ENCODE results near the gene GABBR1. TPM values are rescaled to one million over a fixed set of nuclear protein-coding genes. Genes with fewer than 3 reads are reported as not detected.

Gene GABBR1
- total and polyA plus RNA-seq, 2 donors (not counting 1 experiment from before 2014, with no cell fraction given): 198 to 241 TPM

- no peak for ATAC-seq (ENCODE audit: low read depth)
Observed at GRCh38 chr6:29590218-29590808, 42.7 kb downstream of the GABBR1 start.

GRCh38 chr6:29589423-29590048 lies 43.4 kb downstream of the GABBR1 start:
- H3K9me3 Mint-ChIP-seq (ENCODE audit: insufficient read depth): no peaks in the 10 kb centered on the region
- no peak overlapping the region for H3K27ac Mint-ChIP-seq
- CTCF ChIA-PET: interaction anchor here (0.7 to 3.1 kb wide), 13 partner anchors 8 to 905 kb away, joined by 3 to 15 read pairs (median 4); no protein-coding TSS in a partner anchor

More at GRCh38 chr6:29590218-29590808, 42.7 kb downstream of the GABBR1 start:
- no peak overlapping the region for H3K4me3 ChIP-seq (ENCODE audit: control extremely low read depth in 1 of 5, extremely low read depth in 1 of 5, insufficient read depth in 1 of 5, low read depth in 2 of 5, low read length in 4 of 5)
- Mint-ChIP-seq H3K27ac (no peak overlapping the region), H3K9me3 (ENCODE audit: insufficient read depth) (no peaks in the 10 kb centered on the region), H3K4me1 (peaks cover 2% of the 10 kb centered on the region), H3K4me3 (no peak overlapping the region), H3K27me3 (peaks cover 33% of the 10 kb centered on the region)
- CTCF ChIA-PET: interaction anchor here (0.7 to 3.1 kb wide), 8 partner anchors 11 to 903 kb away, joined by 3 to 15 read pairs (median 5); no protein-coding TSS in a partner anchor
- H3K9me3 ChIP-seq (ENCODE audit: control extremely low read depth in 1 of 3, control insufficient read depth in 2 of 3, insufficient read depth in 1 of 3, low read length in 2 of 3): no peaks in the 10 kb centered on the region
- H3K9ac ChIP-seq (ENCODE audit: low read length): no peak overlapping the region
- H3K27me3 ChIP-seq (replicated peaks in 1 of 4; ENCODE audit: control extremely low read depth in 1 of 4, control insufficient read depth in 3 of 4, insufficient read depth in 4 of 4, low read length in 3 of 4): peaks cover 0 to 3% (median 0%) of the 10 kb centered on the region in 4 experiments
- WGBS (ENCODE audit: insufficient coverage): no CpG with 5 or more reads among the region's 4 CpGs
- no peak for TF ChIP-seq EZH2 (IDR thresholded peaks at IDR 0.05; ENCODE audit: borderline replicate concordance, insufficient read depth, low read depth, low read length, poor library complexity, severe bottlenecking)
- no peak overlapping the region for H3K4me2 ChIP-seq (replicated peaks; ENCODE audit: low read depth, low read length, poor library complexity, severe bottlenecking)
- POLR2A ChIA-PET: no interaction called here
- H3K27ac ChIP-seq (ENCODE audit: low read length in 2 of 2): no peak overlapping the region
- no peak overlapping the region for H2AFZ ChIP-seq (ENCODE audit: insufficient read depth, low read depth, low read length, poor library complexity, severe bottlenecking)
- peaks cover 0 to 5% of the 10 kb centered on the region in 2 donors for H3K4me1 ChIP-seq (ENCODE audit: control insufficient read depth in 2 of 2, insufficient read depth in 2 of 2, low read length in 2 of 2)
- no peaks in the 10 kb centered on the region for H3K36me3 ChIP-seq (replicated peaks in 1 of 2; ENCODE audit: control extremely low read depth in 1 of 2, control insufficient read depth in 1 of 2, extremely low read depth in 1 of 2, insufficient read depth in 2 of 2, low read length in 1 of 2)
- H4K20me1 ChIP-seq (ENCODE audit: control insufficient read depth, insufficient read depth, low read length, poor library complexity, severe bottlenecking): no peaks in the 10 kb centered on the region
- intact Hi-C loops (cut with micrococcal nuclease): no loop called here
- DNase-seq: no peak
- no peaks in the 10 kb centered on the region for H3K79me2 ChIP-seq (ENCODE audit: control insufficient read depth, insufficient read depth, low read length)

More at GRCh38 chr6:29589423-29590048, 43.4 kb downstream of the GABBR1 start:
- H3K4me2 ChIP-seq (replicated peaks; ENCODE audit: low read depth, low read length, poor library complexity, severe bottlenecking): no peak overlapping the region
- no peaks in the 10 kb centered on the region for H3K9me3 ChIP-seq (ENCODE audit: control extremely low read depth in 1 of 3, control insufficient read depth in 2 of 3, insufficient read depth in 1 of 3, low read length in 2 of 3)
- H3K4me1 Mint-ChIP-seq: peaks cover 2% of the 10 kb centered on the region
- TF ChIP-seq CTCF (IDR thresholded peaks at IDR 0.05) (peak; percentile 98), EZH2 (IDR thresholded peaks at IDR 0.05; ENCODE audit: borderline replicate concordance, insufficient read depth, low read depth, low read length, poor library complexity, severe bottlenecking) (no peak)
- H3K27me3 ChIP-seq (replicated peaks in 1 of 4; ENCODE audit: control extremely low read depth in 1 of 4, control insufficient read depth in 3 of 4, insufficient read depth in 4 of 4, low read length in 3 of 4): peaks cover 0 to 3% (median 0%) of the 10 kb centered on the region in 4 experiments
- H3K4me3 Mint-ChIP-seq: no peak overlapping the region
- peaks cover 0 to 5% of the 10 kb centered on the region in 2 donors for H3K4me1 ChIP-seq (ENCODE audit: control insufficient read depth in 2 of 2, insufficient read depth in 2 of 2, low read length in 2 of 2)
- no peaks in the 10 kb centered on the region for H3K36me3 ChIP-seq (replicated peaks in 1 of 2; ENCODE audit: control extremely low read depth in 1 of 2, control insufficient read depth in 1 of 2, extremely low read depth in 1 of 2, insufficient read depth in 2 of 2, low read length in 1 of 2)
- H3K27ac ChIP-seq (ENCODE audit: low read length in 2 of 2): no peak overlapping the region
- H3K79me2 ChIP-seq (ENCODE audit: control insufficient read depth, insufficient read depth, low read length): no peaks in the 10 kb centered on the region
- peaks cover 30% of the 10 kb centered on the region for H3K27me3 Mint-ChIP-seq
- POLR2A ChIA-PET: no interaction called here
- no peak overlapping the region for H2AFZ ChIP-seq (ENCODE audit: insufficient read depth, low read depth, low read length, poor library complexity, severe bottlenecking)
- intact Hi-C loops (cut with micrococcal nuclease): loop anchor here (1.0 kb wide), 1 partner anchor 903 kb away; no protein-coding TSS in a partner anchor
- WGBS (ENCODE audit: insufficient coverage): 0% methylated on average over 1 of the region's 3 CpGs
- no peaks in the 10 kb centered on the region for H4K20me1 ChIP-seq (ENCODE audit: control insufficient read depth, insufficient read depth, low read length, poor library complexity, severe bottlenecking)
- peak; percentile 72 for DNase-seq
- peak; percentile 80 for ATAC-seq (ENCODE audit: low read depth)
- H3K4me3 ChIP-seq (ENCODE audit: control extremely low read depth in 1 of 5, extremely low read depth in 1 of 5, insufficient read depth in 1 of 5, low read depth in 2 of 5, low read length in 4 of 5): no peak overlapping the region
- no peak overlapping the region for H3K9ac ChIP-seq (ENCODE audit: low read length)
